K562 (cell line): ENCODE measurements around the gene TBC1D20. TPM values are rescaled to one million over a fixed set of nuclear protein-coding genes. Genes with fewer than 3 reads are reported as not detected.

Experiments used
- ATF1 ChIP-seq, 2 experiments: fragments of 450-650 bp in 1 of 2; IDR thresholded peaks; 2 replicates each; pipeline ENCODE4 v1.6.1; 2016; ENCODE audit warnings: missing compliant biosample characterization in 1 of 2, missing genetic modification characterization in 1 of 2
- CEBPZ ChIP-seq: fragments of 150-350 bp; IDR thresholded peaks from 2 replicates; pipeline ENCODE4 v1.6.1; 2014; ENCODE audit warnings: low read depth, mild to moderate bottlenecking, low read length, borderline replicate concordance
- E2F8 ChIP-seq: fragments of 450-650 bp; IDR thresholded peaks from 2 replicates; pipeline ENCODE4 v1.7.1; 2018; ENCODE audit warnings: mild to moderate bottlenecking, low read depth; ENCODE audit not compliant: partially characterized antibody
- FOXJ3 ChIP-seq: sonication (generic); formaldehyde crosslinking; IDR thresholded peaks from 2 replicates; pipeline ENCODE4 v1.4.0; 2020; ENCODE audit warnings: mild to moderate bottlenecking, missing genetic modification reagents
- HMGN3 ChIP-seq: IDR thresholded peaks from 2 replicates; pipeline ENCODE4 v1.6.1; 2011; ENCODE audit warnings: borderline replicate concordance, low read depth, mild to moderate bottlenecking, mixed read lengths, low read length; ENCODE audit not compliant: insufficient read length; ENCODE audit errors: extremely low read depth
- POLR2AphosphoS2 ChIP-seq: IDR thresholded peaks from 2 replicates; pipeline ENCODE4 v1.6.1; 2012; ENCODE audit warnings: low read length, improper control_type of control experiment
- RCOR1 ChIP-seq, 2 experiments: IDR thresholded peaks; 2 replicates each; pipeline ENCODE4 v1.6.1; 2012; ENCODE audit warnings: low read depth in 2 of 2, low read length in 2 of 2, borderline replicate concordance in 1 of 2, improper control_type of control experiment in 1 of 2
- TARDBP ChIP-seq: fragments of 450-650 bp; IDR thresholded peaks from 2 replicates; pipeline ENCODE4 v1.6.1; 2016
- ZBTB7A ChIP-seq: IDR thresholded peaks from 2 replicates; pipeline ENCODE4 v1.6.1; 2011; ENCODE audit warnings: low read depth, mild to moderate bottlenecking, low read length, moderate library complexity, borderline replicate concordance; ENCODE audit not compliant: control insufficient read depth
- ZNF436 ChIP-seq: fragments of 250-450, 450-650 bp; sonication (Bioruptor Pico); formaldehyde crosslinking; IDR thresholded peaks from 2 replicates; pipeline ENCODE4 v1.7.0; 2020; ENCODE audit warnings: mild to moderate bottlenecking
- polyA plus RNA-seq, 8 experiments: library from polyadenylated mRNA; depleted of rRNA in 4 of 8; stranded (reverse) in 5 of 8; unstranded in 3 of 8; fragments of >200 nt; fragmentation: Nextera tagmentation in 2 of 8; fragmentation: Illumina TruSeq in 1 of 8; extraction: Ambion mirVana in 2 of 8; extraction: Trizol in 1 of 8; gene quantifications; 2 replicates each; pipeline versions ENCODE4 v1.2.1 to v1.2.3, GENCODE V29; 2011 to 2014; ENCODE audit warnings: inconsistent platforms in 1 of 8, missing spikeins in 1 of 8
- total RNA-seq, 7 experiments: library from RNA; depleted of rRNA in 6 of 7; stranded (reverse); fragments of >200 nt in 6 of 7; fragmentation: Illumina TruSeq in 2 of 7; extraction: Trizol in 2 of 7; gene quantifications; 2 replicates each; pipeline versions ENCODE4 v1.2.1 to v1.2.3, GENCODE V29; 2011 to 2021; ENCODE audit warnings: low replicate concordance in 1 of 7
- TF ChIP-seq, protein P1 (sequence below): sonication (generic); formaldehyde crosslinking; IDR thresholded peaks from 2 replicates; pipeline ENCODE4 v1.8.0; 2022; ENCODE audit warnings: missing genetic modification reagents, mild to moderate bottlenecking, borderline replicate concordance
- TF ChIP-seq, protein P2 (sequence below): fragments of 250-450 bp; sonication (Bioruptor Pico); IDR thresholded peaks from 2 replicates; pipeline ENCODE4 v1.8.0; 2022; ENCODE audit warnings: moderate library complexity, mild to moderate bottlenecking, inconsistent platforms
- TF ChIP-seq, protein P3 (sequence below): fragments of 200-800 bp; sonication (Bioruptor generic); IDR thresholded peaks from 2 replicates; pipeline ENCODE4 v1.6.1; 2017; ENCODE audit warnings: missing genetic modification characterization, missing compliant biosample characterization

TBC1D20 gene
- total and polyA plus RNA-seq, 9 of the 15 experiments (the other 6 are each of a cell fraction or from before 2014, with no cell fraction given): 7.0 to 25.3 (median 15.1) TPM

DNA sequence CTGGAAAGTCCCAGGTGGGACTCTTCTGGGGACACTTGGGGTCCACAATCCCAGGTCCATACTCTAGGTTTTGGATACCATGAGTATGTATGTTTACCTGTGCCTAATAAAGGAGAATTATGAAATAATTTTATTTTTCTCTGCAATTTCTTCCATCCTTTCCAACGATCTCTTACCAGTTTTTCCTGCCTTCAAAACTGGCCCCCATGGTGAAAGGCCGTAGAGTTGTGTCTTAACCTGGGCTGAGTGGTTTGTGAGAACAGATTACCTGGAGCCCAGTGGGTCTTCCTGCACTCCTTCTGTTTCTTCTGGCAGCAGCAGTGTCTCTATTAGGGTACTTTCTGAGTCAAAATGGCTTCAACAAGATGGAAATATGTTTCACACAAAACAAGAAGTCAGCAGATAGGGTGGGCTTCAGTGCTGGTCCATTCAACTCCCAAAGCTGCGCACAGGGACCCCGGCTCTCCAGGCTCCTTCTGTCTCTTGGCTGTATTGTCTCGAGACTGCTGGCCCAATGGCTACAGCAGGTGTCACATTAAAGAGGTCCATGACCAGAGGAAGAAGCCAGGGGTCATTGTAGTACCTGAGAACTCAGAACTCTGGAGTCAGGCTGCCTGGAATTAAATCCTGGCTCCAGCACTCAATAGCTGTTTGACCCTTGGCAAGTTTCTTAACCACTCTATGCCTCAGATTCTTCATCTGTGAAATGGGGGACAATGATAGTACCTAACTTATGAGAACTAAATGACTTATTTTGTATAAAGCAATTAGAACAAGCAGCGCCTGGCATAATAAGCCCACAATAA, 64.7 kb downstream of the TBC1D20 start (continued):
- TF ChIP-seq, protein P1, sequence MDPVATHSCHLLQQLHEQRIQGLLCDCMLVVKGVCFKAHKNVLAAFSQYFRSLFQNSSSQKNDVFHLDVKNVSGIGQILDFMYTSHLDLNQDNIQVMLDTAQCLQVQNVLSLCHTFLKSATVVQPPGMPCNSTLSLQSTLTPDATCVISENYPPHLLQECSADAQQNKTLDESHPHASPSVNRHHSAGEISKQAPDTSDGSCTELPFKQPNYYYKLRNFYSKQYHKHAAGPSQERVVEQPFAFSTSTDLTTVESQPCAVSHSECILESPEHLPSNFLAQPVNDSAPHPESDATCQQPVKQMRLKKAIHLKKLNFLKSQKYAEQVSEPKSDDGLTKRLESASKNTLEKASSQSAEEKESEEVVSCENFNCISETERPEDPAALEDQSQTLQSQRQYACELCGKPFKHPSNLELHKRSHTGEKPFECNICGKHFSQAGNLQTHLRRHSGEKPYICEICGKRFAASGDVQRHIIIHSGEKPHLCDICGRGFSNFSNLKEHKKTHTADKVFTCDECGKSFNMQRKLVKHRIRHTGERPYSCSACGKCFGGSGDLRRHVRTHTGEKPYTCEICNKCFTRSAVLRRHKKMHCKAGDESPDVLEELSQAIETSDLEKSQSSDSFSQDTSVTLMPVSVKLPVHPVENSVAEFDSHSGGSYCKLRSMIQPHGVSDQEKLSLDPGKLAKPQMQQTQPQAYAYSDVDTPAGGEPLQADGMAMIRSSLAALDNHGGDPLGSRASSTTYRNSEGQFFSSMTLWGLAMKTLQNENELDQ (CRISPR knock-in tag): no peak
- TF ChIP-seq, protein P2, sequence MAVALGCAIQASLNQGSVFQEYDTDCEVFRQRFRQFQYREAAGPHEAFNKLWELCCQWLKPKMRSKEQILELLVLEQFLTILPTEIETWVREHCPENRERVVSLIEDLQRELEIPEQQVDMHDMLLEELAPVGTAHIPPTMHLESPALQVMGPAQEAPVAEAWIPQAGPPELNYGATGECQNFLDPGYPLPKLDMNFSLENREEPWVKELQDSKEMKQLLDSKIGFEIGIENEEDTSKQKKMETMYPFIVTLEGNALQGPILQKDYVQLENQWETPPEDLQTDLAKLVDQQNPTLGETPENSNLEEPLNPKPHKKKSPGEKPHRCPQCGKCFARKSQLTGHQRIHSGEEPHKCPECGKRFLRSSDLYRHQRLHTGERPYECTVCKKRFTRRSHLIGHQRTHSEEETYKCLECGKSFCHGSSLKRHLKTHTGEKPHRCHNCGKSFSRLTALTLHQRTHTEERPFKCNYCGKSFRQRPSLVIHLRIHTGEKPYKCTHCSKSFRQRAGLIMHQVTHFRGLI: no peak
- TF ChIP-seq TARDBP (no peak), ZBTB7A (no peak), ATF1 (CRISPR knock-in tag; IDR thresholded peaks at IDR 0.05) (no peak), ATF1 (tag; IDR thresholded peaks at IDR 0.05) (no peak), E2F8 (peak; percentile 43), FOXJ3 (CRISPR knock-in tag) (no peak), ZNF436 (no peak), RCOR1 (IDR thresholded peaks at IDR 0.05; ENCODE audit: borderline replicate concordance in 1 of 2, low read depth in 2 of 2, low read length in 2 of 2) (0 out of 4 replicates have a peak, but pooled peaks of 1 of the 2 experiments have one; percentile 5), HMGN3 (no peak), POLR2AphosphoS2 (peak; percentile 11; the same call in 1 of the 2 replicates), CEBPZ (no peak)
- TF ChIP-seq, protein P3, sequence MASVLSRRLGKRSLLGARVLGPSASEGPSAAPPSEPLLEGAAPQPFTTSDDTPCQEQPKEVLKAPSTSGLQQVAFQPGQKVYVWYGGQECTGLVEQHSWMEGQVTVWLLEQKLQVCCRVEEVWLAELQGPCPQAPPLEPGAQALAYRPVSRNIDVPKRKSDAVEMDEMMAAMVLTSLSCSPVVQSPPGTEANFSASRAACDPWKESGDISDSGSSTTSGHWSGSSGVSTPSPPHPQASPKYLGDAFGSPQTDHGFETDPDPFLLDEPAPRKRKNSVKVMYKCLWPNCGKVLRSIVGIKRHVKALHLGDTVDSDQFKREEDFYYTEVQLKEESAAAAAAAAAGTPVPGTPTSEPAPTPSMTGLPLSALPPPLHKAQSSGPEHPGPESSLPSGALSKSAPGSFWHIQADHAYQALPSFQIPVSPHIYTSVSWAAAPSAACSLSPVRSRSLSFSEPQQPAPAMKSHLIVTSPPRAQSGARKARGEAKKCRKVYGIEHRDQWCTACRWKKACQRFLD (CRISPR knock-in tag): no peak
